Psoas muscle (tissue), 8 donors: Measurements from ENCODE around the gene PPP1R12A. TPM values are rescaled to one million over a fixed set of nuclear protein-coding genes. Genes with fewer than 3 reads are reported as not detected.
A peak's percentile ranks its signal among the peaks of the same experiment; 100 is the strongest.

Experiments
- ATAC-seq, 4 donors: fragments of 200-7000 bp; cut with Tn5 transposase; one replicate each; pipeline ENCODE4 v1.9.1; 2020; ENCODE audit warnings: moderate library complexity in 3 of 4, mild to moderate bottlenecking in 2 of 4
- DNase-seq, 2 donors: peaks; one replicate each; pipeline ENCODE4 v3.0.0-alpha.2; 2020
- H3K27ac ChIP-seq: fragments of 200-600 bp; one replicate; pipeline ENCODE4 v1.8.0; 2022
- H3K27me3 ChIP-seq, 3 donors: fragments of 200-600 bp in 1 of 3; one replicate each; pipeline versions ENCODE4 v1.6.1 to v1.8.0; 2013 to 2022; ENCODE audit warnings: low read length in 2 of 3, mild to moderate bottlenecking in 2 of 3, moderate library complexity in 1 of 3; ENCODE audit not compliant: insufficient read depth in 3 of 3
- H3K36me3 ChIP-seq, 2 donors: fragments of 200-600 bp in 1 of 2; one replicate each; pipeline versions ENCODE4 v1.6.1 to v1.8.0; 2013 to 2022; ENCODE audit warnings: low read depth in 1 of 2, mild to moderate bottlenecking in 1 of 2, moderate library complexity in 1 of 2; ENCODE audit not compliant: insufficient read depth in 1 of 2
- H3K4me1 ChIP-seq: fragments of 200-600 bp; one replicate; pipeline ENCODE4 v1.8.0; 2022
- H3K4me3 ChIP-seq: fragments of 200-600 bp; one replicate; pipeline ENCODE4 v1.8.0; 2022; ENCODE audit warnings: mild to moderate bottlenecking
- H3K9me3 ChIP-seq: fragments of 200-600 bp; one replicate; pipeline ENCODE4 v1.8.0; 2022
- CTCF ChIP-seq: fragments of 200-600 bp; IDR thresholded peaks from one replicate; pipeline ENCODE4 v1.8.0; 2022; ENCODE audit warnings: antibody characterized with exemption
- WGBS, 3 donors: extraction: QIAGEN DNeasy Blood & Tissue Kit; methylation state at CpG; one replicate each; pipeline versions ENCODE4 v1.1.6 to v1.1.7; 2013; 5-methylcytosine and 5-hydroxymethylcytosine counted together
- intact Hi-C, 2 donors: fragments of 100-400 bp; cut with DNase I; formaldehyde crosslinking; loops; one replicate each; pipeline versions ENCODE4 v1.11.0 to v1.14.2; 2022
- polyA plus RNA-seq, 3 donors: library from polyadenylated mRNA; stranded (reverse); fragments of 200-250 nt; gene quantifications; one replicate each; pipeline ENCODE4 v1.2.3, GENCODE V29; 2013
- total RNA-seq, 4 donors: library from RNA; stranded (reverse); fragmentation: NEBNext Ultra II Directional in 2 of 4; extraction: Animal tissue kit (Norgen Biotek cat#: 25700) in 2 of 4; gene quantifications; one replicate each; pipeline versions ENCODE4 v1.2.1 to v1.2.4, GENCODE V29; 2021 to 2023
- donor health status: healthy with polysubstance abuse.
- donor health status: DM: no; HTN: no; CAD: no; lungs with moderate emphysema.
- donor health status: Bipolar disorder and iron deficiency.
- donor health status: healthy.
- donor health status: DM: yes; HTN: yes; CAD: no.
- donor health status: DM: no; HTN: no; CAD: no.
- donor health status: DM: no; HTN: no; CAD: no.
- donor health status: DM: yes; HTN: yes; CAD: no.

The PPP1R12A gene
- total and polyA plus RNA-seq, 7 donors: 9.5 to 51.2 (median 37.8) TPM

- no peak for ATAC-seq
- no peaks in the 10 kb centered on the region for H3K9me3 ChIP-seq
- DNase-seq: no peak
- H3K27ac ChIP-seq: no peak overlapping the region
- H3K4me1 ChIP-seq: no peaks in the 10 kb centered on the region
- no peaks in the 10 kb centered on the region for H3K36me3 ChIP-seq
- H3K27me3 ChIP-seq: peaks cover 0 to 2% (median 0%) of the 10 kb centered on the region in 3 donors
- intact Hi-C loops: no loop called here
- TF ChIP-seq CTCF: no peak
- H3K4me3 ChIP-seq: no peak overlapping the region
These were observed 187.6 kb downstream of the PPP1R12A start for GRCh38 chr12:79747274-79747673.

GRCh38 chr12:79737875-79738718 is 196.8 kb downstream of the PPP1R12A start:
- peak; percentile 46 for TF ChIP-seq CTCF

GRCh38 chr12:79732638-79733037 is 202.3 kb downstream of the PPP1R12A start:
- H3K27ac ChIP-seq: no peak overlapping the region
- intact Hi-C loops: loop anchor here in 1 of 2 donors (10.0 kb wide), 1 partner anchor 178 kb away; no protein-coding TSS in a partner anchor
- TF ChIP-seq CTCF: no peak
- no peaks in the 10 kb centered on the region for H3K4me1 ChIP-seq
- no peak for ATAC-seq
- no peak for DNase-seq
- H3K4me3 ChIP-seq: no peak overlapping the region
- H3K9me3 ChIP-seq: no peaks in the 10 kb centered on the region
- no peaks in the 10 kb centered on the region for H3K36me3 ChIP-seq
- H3K27me3 ChIP-seq: peaks cover 0 to 2% (median 0%) of the 10 kb centered on the region in 3 donors

More at GRCh38 chr12:79737875-79738718, 196.8 kb downstream of the PPP1R12A start:
- Histone ChIP-seq H3K27me3 (no peaks in the 10 kb centered on the region), H3K27ac (no peak overlapping the region), H3K4me1 (no peaks in the 10 kb centered on the region), H3K4me3 (no peak overlapping the region), H3K36me3 (no peaks in the 10 kb centered on the region), H3K9me3 (no peaks in the 10 kb centered on the region)
- intact Hi-C loops: loop anchor here (5.0 to 10.0 kb wide), 2 partner anchors 181 to 183 kb away; no protein-coding TSS in a partner anchor
- DNase-seq: no peak
- no peak for ATAC-seq
- WGBS, 3 donors: 22 to 30% (median 25%) methylated on average over 4 of the region's 4 CpGs

GRCh38 chr12:79725987-79726386 is 208.9 kb downstream of the PPP1R12A start:
- H3K27me3 ChIP-seq: peaks cover 0 to 2% (median 0%) of the 10 kb centered on the region in 3 donors
- no peak overlapping the region for H3K4me3 ChIP-seq
- H3K27ac ChIP-seq: no peak overlapping the region
- ATAC-seq: no peak
- H3K36me3 ChIP-seq: no peaks in the 10 kb centered on the region
- TF ChIP-seq CTCF: no peak
- DNase-seq: no peak
- 75 to 92% (median 88%) methylated on average over 1 of the region's 1 CpG for WGBS, 3 donors
- no peaks in the 10 kb centered on the region for H3K4me1 ChIP-seq
- H3K9me3 ChIP-seq: no peaks in the 10 kb centered on the region
- intact Hi-C loops: no loop called here

Other genes starting within 250 kb of the PPP1R12A start
- gene PAWR, start 244.1 kb downstream of the PPP1R12A start, total RNA-seq: 1 to 10 TPM; 1.9 to 3.5 (median 2.7) TPM
- gene PAWR, start 244.1 kb downstream of the PPP1R12A start, polyA plus RNA-seq: 1 to 10 TPM in 2 of 3 donors, under 1 TPM in 1; 0.77 to 1.1 (median 1.0) TPM
- gene OTOGL, start 164.4 kb upstream of the PPP1R12A start, total RNA-seq: under 1 TPM in 2 of 4 donors, not detected in 2; 0.26 to 0.30 TPM
- under 1 TPM; 0.03 to 0.07 (median 0.07) TPM for gene OTOGL, start 164.4 kb upstream of the PPP1R12A start, polyA plus RNA-seq